Measurements from ENCODE around the gene YPEL4. TPM values are rescaled to one million over a fixed set of nuclear protein-coding genes. Genes with fewer than 3 reads are reported as not detected.

The YPEL4 gene
- total RNA-seq, 1 donor from 2014 or later = 0.09 TPM

- Mint-ChIP-seq H3K4me1 (ENCODE audit: low read depth, unreplicated experiment) (peaks cover 21% of the 10 kb centered on the region), H3K9me3 (ENCODE audit: unreplicated experiment) (no peaks in the 10 kb centered on the region), H3K4me3 (ENCODE audit: unreplicated experiment) (peak overlapping the region; percentile 95), H3K27ac (ENCODE audit: unreplicated experiment) (peak overlapping the region; percentile 80), H3K27me3 (ENCODE audit: low read depth, unreplicated experiment) (peaks cover 9% of the 10 kb centered on the region), H3K36me3 (ENCODE audit: low read depth, unreplicated experiment) (no peaks in the 10 kb centered on the region)
- H3K9ac ChIP-seq (ENCODE audit: low read length) = peak overlapping the region; percentile 93
- DNase-seq (ENCODE audit: low read depth) (peak; percentile 76), FAIRE-seq (peak; percentile 62)
- peak overlapping the region; percentile 90 for H3K27ac ChIP-seq (ENCODE audit: low read depth, low read length)
- H3K9me3 ChIP-seq (ENCODE audit: insufficient read depth, low read depth, low read length) = no peaks in the 10 kb centered on the region
- H2AFZ ChIP-seq (ENCODE audit: low read depth, low read length) = peak overlapping the region; percentile 98
- H3K36me3 ChIP-seq (ENCODE audit: insufficient read depth, low read length) = no peaks in the 10 kb centered on the region
- H3K4me2 ChIP-seq (ENCODE audit: low read length) = peak overlapping the region; percentile 100
- peaks cover 40% of the 10 kb centered on the region for H3K79me2 ChIP-seq (ENCODE audit: insufficient read depth, low read length)
- peaks cover 23% of the 10 kb centered on the region for H3K4me1 ChIP-seq (ENCODE audit: insufficient read depth, low read length)
- H3K27me3 ChIP-seq (ENCODE audit: insufficient read depth, low read length) = peaks cover 11% of the 10 kb centered on the region
- H3K4me3 ChIP-seq (ENCODE audit: insufficient read depth, low read depth, low read length) = peak overlapping the region; percentile 94
- no peak for TF ChIP-seq EZH2 (IDR thresholded peaks at IDR 0.05; ENCODE audit: insufficient read depth, low read length)
- TF ChIP-seq CTCF (IDR thresholded peaks at IDR 0.05; ENCODE audit: insufficient read depth, low read depth, low read length) = no peak
- peaks cover 38% of the 10 kb centered on the region for H4K20me1 ChIP-seq (ENCODE audit: insufficient read depth, low read length)
These were observed 11.5 kb downstream of the YPEL4 start for GRCh38 chr11:57638005-57638781.

GRCh38 chr11:57637626-57638004 is 12.1 kb downstream of the YPEL4 start:
- FAIRE-seq = no peak
- H2AFZ ChIP-seq (ENCODE audit: low read depth, low read length) = peak overlapping the region; percentile 98
- no peaks in the 10 kb centered on the region for H3K9me3 Mint-ChIP-seq (ENCODE audit: unreplicated experiment)
- H3K9me3 ChIP-seq (ENCODE audit: insufficient read depth, low read depth, low read length) = no peaks in the 10 kb centered on the region
- no peak for TF ChIP-seq EZH2 (IDR thresholded peaks at IDR 0.05; ENCODE audit: insufficient read depth, low read length)
- no peak for TF ChIP-seq CTCF (IDR thresholded peaks at IDR 0.05; ENCODE audit: insufficient read depth, low read depth, low read length)
- peaks cover 40% of the 10 kb centered on the region for H3K79me2 ChIP-seq (ENCODE audit: insufficient read depth, low read length)
- no peaks in the 10 kb centered on the region for H3K36me3 Mint-ChIP-seq (ENCODE audit: low read depth, unreplicated experiment)
- peaks cover 10% of the 10 kb centered on the region for H3K27me3 Mint-ChIP-seq (ENCODE audit: low read depth, unreplicated experiment)
- H3K27ac Mint-ChIP-seq (ENCODE audit: unreplicated experiment) = peak overlapping the region; percentile 80
- peak overlapping the region; percentile 94 for H3K4me3 ChIP-seq (ENCODE audit: insufficient read depth, low read depth, low read length)
- H3K27me3 ChIP-seq (ENCODE audit: insufficient read depth, low read length) = peaks cover 13% of the 10 kb centered on the region
- DNase-seq (ENCODE audit: low read depth) = no peak
- peak overlapping the region; percentile 90 for H3K27ac ChIP-seq (ENCODE audit: low read depth, low read length)
- peaks cover 18% of the 10 kb centered on the region for H3K4me1 Mint-ChIP-seq (ENCODE audit: low read depth, unreplicated experiment)
- H3K9ac ChIP-seq (ENCODE audit: low read length) = peak overlapping the region; percentile 93
- peaks cover 32% of the 10 kb centered on the region for H4K20me1 ChIP-seq (ENCODE audit: insufficient read depth, low read length)
- peaks cover 23% of the 10 kb centered on the region for H3K4me1 ChIP-seq (ENCODE audit: insufficient read depth, low read length)
- no peaks in the 10 kb centered on the region for H3K36me3 ChIP-seq (ENCODE audit: insufficient read depth, low read length)
- peak overlapping the region; percentile 100 for H3K4me2 ChIP-seq (ENCODE audit: low read length)
- H3K4me3 Mint-ChIP-seq (ENCODE audit: unreplicated experiment) = peak overlapping the region; percentile 95

- H3K36me3 Mint-ChIP-seq (ENCODE audit: low read depth, unreplicated experiment) = no peaks in the 10 kb centered on the region
These were observed 14.5 kb downstream of the YPEL4 start for GRCh38 chr11:57635246-57635645.

More at GRCh38 chr11:57635246-57635645, 14.5 kb downstream of the YPEL4 start:
- peaks cover 9% of the 10 kb centered on the region for H4K20me1 ChIP-seq (ENCODE audit: insufficient read depth, low read length)
- peaks cover 16% of the 10 kb centered on the region for H3K27me3 Mint-ChIP-seq (ENCODE audit: low read depth, unreplicated experiment)
- no peak overlapping the region for H2AFZ ChIP-seq (ENCODE audit: low read depth, low read length)
- TF ChIP-seq CTCF (IDR thresholded peaks at IDR 0.05; ENCODE audit: insufficient read depth, low read depth, low read length) (no peak), EZH2 (IDR thresholded peaks at IDR 0.05; ENCODE audit: insufficient read depth, low read length) (no peak)
- no peak overlapping the region for H3K4me3 ChIP-seq (ENCODE audit: insufficient read depth, low read depth, low read length)
- FAIRE-seq (no peak), DNase-seq (ENCODE audit: low read depth) (no peak)
- peaks cover 24% of the 10 kb centered on the region for H3K79me2 ChIP-seq (ENCODE audit: insufficient read depth, low read length)
- peaks cover 14% of the 10 kb centered on the region for H3K27me3 ChIP-seq (ENCODE audit: insufficient read depth, low read length)
- H3K9me3 ChIP-seq (ENCODE audit: insufficient read depth, low read depth, low read length) = no peaks in the 10 kb centered on the region
- no peak overlapping the region for H3K27ac Mint-ChIP-seq (ENCODE audit: unreplicated experiment)
- no peaks in the 10 kb centered on the region for H3K36me3 ChIP-seq (ENCODE audit: insufficient read depth, low read length)
- no peak overlapping the region for H3K27ac ChIP-seq (ENCODE audit: low read depth, low read length)
- peaks cover 17% of the 10 kb centered on the region for H3K4me1 ChIP-seq (ENCODE audit: insufficient read depth, low read length)
- no peaks in the 10 kb centered on the region for H3K4me1 Mint-ChIP-seq (ENCODE audit: low read depth, unreplicated experiment)
- H3K9ac ChIP-seq (ENCODE audit: low read length) = no peak overlapping the region
- H3K4me3 Mint-ChIP-seq (ENCODE audit: unreplicated experiment) = no peak overlapping the region
- H3K4me2 ChIP-seq (ENCODE audit: low read length) = no peak overlapping the region
- H3K9me3 Mint-ChIP-seq (ENCODE audit: unreplicated experiment) = peaks cover 3% of the 10 kb centered on the region
